A673 (cell line): ENCODE results near the gene FAM236A.
"Not testable (repeated sequence)": the region's sequence is repeated elsewhere in the genome, so short reads cannot be mapped to it uniquely, and the experiment has no call there.

Source experiments
- CTCF ChIP-seq: fragments of 300-800, 200-600 bp; sonication (generic); conservative IDR thresholded peaks from 2 replicates; pipeline ENCODE4 v1.5.1; 2017; ENCODE audit warnings: low read depth, mild to moderate bottlenecking, antibody characterized with exemption, low read length, moderate library complexity, mixed read lengths
- EZH2 ChIP-seq: fragments of 200-600 bp; sonication (generic); IDR thresholded peaks from 2 replicates; pipeline ENCODE4 v1.6.1; 2017; ENCODE audit warnings: borderline replicate concordance, low read depth, mild to moderate bottlenecking, mixed read lengths, antibody characterized with exemption, low read length; ENCODE audit not compliant: poor library complexity, severe bottlenecking

- not testable (repeated sequence) for TF ChIP-seq CTCF, EZH2
These were observed 1.0 kb upstream of the FAM236A start for GRCh38 chrX:72936882-72937455.
